Duodenal mucosa (tissue), 2 donors: ENCODE data around the gene AP5M1.
"Not testable (repeated sequence)": the region's sequence is repeated elsewhere in the genome, so short reads cannot be mapped to it uniquely, and the experiment has no call there.

Experiments
- H3K27ac ChIP-seq: one replicate; pipeline ENCODE4 v1.7.0; 2013; ENCODE audit warnings: low read depth, low read length
- H3K27me3 ChIP-seq, 2 donors: one replicate each; pipeline ENCODE4 v1.7.0; 2013; ENCODE audit warnings: low read length in 2 of 2, control low read depth in 1 of 2; ENCODE audit not compliant: insufficient read depth in 2 of 2, control insufficient read depth in 1 of 2
- H3K36me3 ChIP-seq, 2 donors: one replicate each; pipeline ENCODE4 v1.7.0; 2013; ENCODE audit warnings: low read length in 2 of 2, control low read depth in 1 of 2; ENCODE audit not compliant: insufficient read depth in 2 of 2, control insufficient read depth in 1 of 2
- H3K4me1 ChIP-seq, 2 donors: one replicate each; pipeline ENCODE4 v1.7.0; 2013; ENCODE audit warnings: low read length in 2 of 2, control low read depth in 1 of 2; ENCODE audit not compliant: insufficient read depth in 2 of 2, control insufficient read depth in 1 of 2
- H3K4me3 ChIP-seq, 2 donors: one replicate each; pipeline ENCODE4 v1.7.0; 2013; ENCODE audit warnings: low read length in 2 of 2, low read depth in 1 of 2
- H3K9ac ChIP-seq, 2 donors: one replicate each; pipeline ENCODE4 v1.7.0; 2013; ENCODE audit warnings: low read length in 2 of 2, low read depth in 1 of 2
- H3K9me3 ChIP-seq, 2 donors: one replicate each; pipeline ENCODE4 v1.7.0; 2013; ENCODE audit warnings: low read length in 2 of 2, control low read depth in 1 of 2; ENCODE audit not compliant: control insufficient read depth in 1 of 2

AP5M1 gene

DNA sequence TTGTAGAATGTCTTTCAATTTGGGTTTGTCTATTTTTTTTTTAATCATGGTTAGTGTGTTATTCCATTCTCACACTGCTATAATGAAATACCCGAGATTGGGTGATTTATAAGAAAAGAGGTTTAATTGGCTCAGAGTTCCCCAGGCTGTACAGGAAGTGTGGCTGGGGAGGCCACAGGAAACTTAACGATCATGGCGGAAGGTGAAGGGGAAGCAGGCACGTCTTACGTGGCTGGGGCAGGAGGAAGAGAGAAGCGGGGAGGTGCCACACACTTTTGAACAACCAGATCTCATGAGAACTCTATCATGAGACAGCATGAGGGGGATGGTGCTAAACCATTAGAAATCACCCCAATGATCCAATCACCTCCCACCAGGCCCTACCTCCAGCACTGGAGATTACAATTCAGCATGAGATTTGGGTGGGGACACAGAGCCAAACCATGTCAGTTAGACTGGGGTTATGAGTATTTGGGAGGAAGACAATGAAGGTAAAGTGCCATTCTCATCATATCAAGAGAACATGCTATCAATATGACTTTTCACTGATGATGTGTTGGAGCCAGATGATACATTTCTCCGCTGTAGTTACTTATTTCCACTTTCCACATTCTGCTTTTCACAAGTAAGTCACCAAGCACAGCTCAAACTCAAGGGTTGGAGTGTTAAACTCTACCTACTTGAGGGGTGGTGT, 45.8 kb downstream of the AP5M1 start:
- Histone ChIP-seq H3K4me1 (no peaks in the 10 kb centered on the region), H3K27me3 (peaks cover 0 to 6% of the 10 kb centered on the region in 2 donors), H3K27ac (no peak overlapping the region), H3K9me3 (no peaks in the 10 kb centered on the region), H3K36me3 (no peaks in the 10 kb centered on the region), H3K9ac (no peak overlapping the region), H3K4me3 (no peak overlapping the region)

DNA sequence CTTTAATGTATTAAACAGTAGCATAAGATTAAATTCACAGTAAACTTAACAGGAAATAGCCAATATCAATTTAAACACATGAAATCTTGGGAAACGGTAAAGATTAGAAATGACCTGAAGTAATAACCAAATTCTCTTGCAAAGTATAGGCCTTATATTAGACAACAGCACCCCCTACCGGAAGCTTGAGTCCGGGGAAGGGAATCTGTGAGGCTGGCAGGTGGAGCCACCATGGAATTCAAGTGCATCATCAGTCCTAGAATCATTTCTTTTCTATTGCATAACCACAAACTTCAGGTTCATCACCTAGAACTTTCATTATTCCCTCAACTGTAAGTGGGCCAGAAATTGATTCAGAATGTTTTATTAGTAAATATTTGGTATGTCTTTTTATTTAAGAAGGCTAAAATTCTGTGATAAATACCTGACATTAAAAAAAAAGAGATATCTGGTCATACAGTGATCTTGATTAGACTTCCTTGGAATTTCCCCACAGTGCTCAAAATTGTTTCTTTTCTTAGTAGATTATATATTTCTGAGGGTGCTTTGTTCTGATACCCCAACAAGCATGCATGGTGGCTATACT, 48.6 kb downstream of the AP5M1 start:
- H3K36me3 ChIP-seq: no peaks in the 10 kb centered on the region
- H3K27ac ChIP-seq: no peak overlapping the region
- H3K9me3 ChIP-seq: no peaks in the 10 kb centered on the region
- no peak overlapping the region for H3K4me3 ChIP-seq
- H3K27me3 ChIP-seq: peaks cover 0 to 13% of the 10 kb centered on the region in 2 donors
- H3K4me1 ChIP-seq: no peaks in the 10 kb centered on the region
- no peak overlapping the region for H3K9ac ChIP-seq

DNA sequence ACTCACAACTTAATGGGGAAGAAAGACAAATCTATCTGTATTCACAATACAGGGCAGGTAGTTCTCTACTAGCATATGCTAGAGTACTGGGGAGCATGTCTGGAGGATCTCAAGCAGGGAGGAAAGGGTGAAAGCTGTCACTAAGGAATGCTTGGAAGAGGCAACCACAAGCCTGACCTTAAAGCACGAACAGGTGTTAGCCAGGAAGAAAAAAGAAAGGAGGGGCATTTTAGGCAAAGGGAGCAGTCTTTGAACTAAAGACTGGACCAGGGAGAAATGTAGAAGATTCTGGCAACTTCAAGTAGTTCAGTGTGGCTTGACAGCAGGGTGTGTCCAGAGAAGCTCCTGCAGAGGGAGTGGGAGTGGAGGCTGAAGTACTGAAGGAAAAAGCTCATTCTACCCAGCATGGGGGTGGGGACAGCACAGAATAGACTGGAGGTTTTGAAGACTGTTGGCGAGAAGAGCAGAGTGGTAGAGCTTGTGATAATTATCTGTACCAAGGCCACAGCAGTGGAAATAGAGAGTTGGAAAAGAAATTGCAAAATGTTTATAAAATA, 50.9 kb downstream of the AP5M1 start:
- H3K9me3 ChIP-seq: no peaks in the 10 kb centered on the region
- no peak overlapping the region for H3K9ac ChIP-seq
- H3K27ac ChIP-seq: no peak overlapping the region
- no peak overlapping the region for H3K4me3 ChIP-seq
- H3K36me3 ChIP-seq: no peaks in the 10 kb centered on the region
- peaks cover 0 to 13% of the 10 kb centered on the region in 2 donors for H3K27me3 ChIP-seq
- no peaks in the 10 kb centered on the region for H3K4me1 ChIP-seq

- H3K27me3 ChIP-seq: peaks cover 0 to 13% of the 10 kb centered on the region in 2 donors
- H3K4me3 ChIP-seq: no peak overlapping the region
- no peaks in the 10 kb centered on the region for H3K36me3 ChIP-seq
- no peak overlapping the region for H3K27ac ChIP-seq
- no peak overlapping the region for H3K9ac ChIP-seq
- H3K9me3 ChIP-seq: no peaks in the 10 kb centered on the region
- H3K4me1 ChIP-seq: no peaks in the 10 kb centered on the region
Observed at GRCh38 chr14:57323721-57324120, 55.0 kb downstream of the AP5M1 start.

- H3K27ac ChIP-seq: no peak overlapping the region
- H3K36me3 ChIP-seq: no peaks in the 10 kb centered on the region
- no peaks in the 10 kb centered on the region for H3K4me1 ChIP-seq
- H3K4me3 ChIP-seq: no peak overlapping the region
- H3K27me3 ChIP-seq: no peaks in the 10 kb centered on the region
- no peak overlapping the region for H3K9ac ChIP-seq
- no peaks in the 10 kb centered on the region for H3K9me3 ChIP-seq
Observed at GRCh38 chr14:57326253-57326652, 57.5 kb downstream of the AP5M1 start.

- no peak overlapping the region for H3K4me3 ChIP-seq
- no peak overlapping the region for H3K27ac ChIP-seq
- no peaks in the 10 kb centered on the region for H3K4me1 ChIP-seq
- H3K9me3 ChIP-seq: no peaks in the 10 kb centered on the region
- H3K27me3 ChIP-seq: no peaks in the 10 kb centered on the region
- no peaks in the 10 kb centered on the region for H3K36me3 ChIP-seq
- no peak overlapping the region for H3K9ac ChIP-seq
Observed at GRCh38 chr14:57329833-57330232, 61.1 kb downstream of the AP5M1 start.

DNA sequence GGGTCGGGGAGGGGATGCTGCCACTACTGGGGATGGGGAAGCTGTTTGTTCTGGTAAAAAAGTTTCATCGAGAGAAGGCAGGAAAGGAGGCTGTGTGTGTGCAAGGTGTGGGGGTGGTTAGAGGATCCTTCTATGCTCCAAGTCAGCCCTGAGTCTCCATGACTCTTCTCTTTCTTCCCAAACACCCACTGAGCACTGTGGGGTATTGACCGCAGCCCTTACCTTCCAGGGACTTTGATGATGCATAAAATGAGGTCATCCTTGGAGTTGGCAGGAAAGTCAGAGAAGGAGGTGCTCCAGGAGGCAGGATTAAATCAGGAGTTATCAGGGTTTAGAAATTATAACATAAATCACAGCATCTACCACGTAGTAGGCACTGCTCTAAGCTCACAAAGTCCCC, 63.7 kb downstream of the AP5M1 start:
- not testable (repeated sequence) for H3K4me1 ChIP-seq, H3K27me3 ChIP-seq, H3K27ac ChIP-seq, H3K4me3 ChIP-seq, H3K9me3 ChIP-seq, H3K36me3 ChIP-seq, H3K9ac ChIP-seq

DNA sequence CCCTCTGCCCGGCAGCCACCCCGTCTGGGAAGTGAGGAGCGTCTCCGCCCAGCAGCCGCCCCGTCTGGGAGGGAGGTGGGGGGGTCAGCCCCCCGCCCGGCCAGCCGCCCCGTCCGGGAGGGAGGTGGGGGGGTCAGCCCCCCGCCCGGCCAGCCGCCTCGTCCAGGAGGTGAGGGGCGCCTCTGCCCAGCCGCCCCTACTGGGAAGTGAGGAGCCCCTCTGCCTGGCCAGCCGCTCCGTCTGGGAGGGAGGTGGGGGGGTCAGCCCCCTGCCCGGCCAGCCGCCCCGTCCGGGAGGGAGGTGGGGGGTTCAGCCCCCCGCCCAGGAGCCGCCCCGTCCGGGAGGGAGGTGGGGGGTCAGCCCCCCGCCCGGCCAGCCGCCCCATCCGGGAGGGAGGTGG, 65.0 kb downstream of the AP5M1 start:
- not testable (repeated sequence) for H3K27me3 ChIP-seq, H3K4me3 ChIP-seq, H3K36me3 ChIP-seq, H3K9ac ChIP-seq, H3K9me3 ChIP-seq, H3K27ac ChIP-seq, H3K4me1 ChIP-seq

- not testable (repeated sequence) for H3K36me3 ChIP-seq, H3K9ac ChIP-seq, H3K27ac ChIP-seq, H3K4me1 ChIP-seq, H3K4me3 ChIP-seq, H3K9me3 ChIP-seq, H3K27me3 ChIP-seq
Observed at GRCh38 chr14:57343545-57344297, 75.0 kb downstream of the AP5M1 start.

- Histone ChIP-seq H3K9me3 (no peaks in the 10 kb centered on the region), H3K27me3 (no peaks in the 10 kb centered on the region), H3K36me3 (no peaks in the 10 kb centered on the region), H3K27ac (no peak overlapping the region), H3K4me1 (no peaks in the 10 kb centered on the region), H3K4me3 (no peak overlapping the region), H3K9ac (no peak overlapping the region)
Observed at GRCh38 chr14:57345106-57345505, 76.3 kb downstream of the AP5M1 start.
